Measurements from ENCODE around the gene SLC10A7. TPM values are rescaled to one million over a fixed set of nuclear protein-coding genes. Genes with fewer than 3 reads are reported as not detected.

SLC10A7 gene
- polyA plus RNA-seq, 1 donor (not counting 4 experiments of a cell fraction or from before 2014, with no cell fraction given) = 12.7 TPM

- no peak for TF ChIP-seq EZH2 (IDR thresholded peaks at IDR 0.05; ENCODE audit: low read length)
- TF ChIP-seq, protein P1, sequence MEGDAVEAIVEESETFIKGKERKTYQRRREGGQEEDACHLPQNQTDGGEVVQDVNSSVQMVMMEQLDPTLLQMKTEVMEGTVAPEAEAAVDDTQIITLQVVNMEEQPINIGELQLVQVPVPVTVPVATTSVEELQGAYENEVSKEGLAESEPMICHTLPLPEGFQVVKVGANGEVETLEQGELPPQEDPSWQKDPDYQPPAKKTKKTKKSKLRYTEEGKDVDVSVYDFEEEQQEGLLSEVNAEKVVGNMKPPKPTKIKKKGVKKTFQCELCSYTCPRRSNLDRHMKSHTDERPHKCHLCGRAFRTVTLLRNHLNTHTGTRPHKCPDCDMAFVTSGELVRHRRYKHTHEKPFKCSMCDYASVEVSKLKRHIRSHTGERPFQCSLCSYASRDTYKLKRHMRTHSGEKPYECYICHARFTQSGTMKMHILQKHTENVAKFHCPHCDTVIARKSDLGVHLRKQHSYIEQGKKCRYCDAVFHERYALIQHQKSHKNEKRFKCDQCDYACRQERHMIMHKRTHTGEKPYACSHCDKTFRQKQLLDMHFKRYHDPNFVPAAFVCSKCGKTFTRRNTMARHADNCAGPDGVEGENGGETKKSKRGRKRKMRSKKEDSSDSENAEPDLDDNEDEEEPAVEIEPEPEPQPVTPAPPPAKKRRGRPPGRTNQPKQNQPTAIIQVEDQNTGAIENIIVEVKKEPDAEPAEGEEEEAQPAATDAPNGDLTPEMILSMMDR (optimal IDR thresholded peaks at IDR 0.05 in 1 of 3, IDR thresholded peaks at IDR 0.05 in 1 of 3, conservative IDR thresholded peaks at IDR 0.05 in 1 of 3; ENCODE audit: extremely low read depth in 1 of 3, insufficient read depth in 2 of 3, low read length in 3 of 3) = no peak
- no peak for FAIRE-seq
- dilution Hi-C loops (cut with MboI; ENCODE audit: extremely low pct_ligation_motif_present, low sequenced_read_pairs) = no loop called here
Measured at GRCh38 chr4:146485968-146486367, 35.8 kb downstream of the SLC10A7 start.

GRCh38 chr4:146482788-146483187, 39.0 kb downstream of the SLC10A7 start:
- Histone ChIP-seq H3K27me3 (ENCODE audit: control insufficient read depth, extremely low read depth, insufficient read depth, low read length) (no peaks in the 10 kb centered on the region), H3K9me1 (ENCODE audit: control insufficient read depth, extremely low read depth, insufficient read depth, low read length) (no peaks in the 10 kb centered on the region), H3K4me2 (ENCODE audit: control insufficient read depth, extremely low read depth, insufficient read depth, low read depth, low read length) (no peak overlapping the region), H3K4me3 (ENCODE audit: control insufficient read depth in 2 of 3, extremely low read depth in 1 of 3, insufficient read depth in 2 of 3, low read depth in 1 of 3, low read length in 3 of 3) (no peak overlapping the region), H3K36me3 (ENCODE audit: control insufficient read depth in 2 of 2, extremely low read depth in 1 of 2, insufficient read depth in 2 of 2, low read length in 2 of 2) (peaks cover 0 to 2% of the 10 kb centered on the region in 2 experiments), H3K9me3 (ENCODE audit: control insufficient read depth, low read depth, low read length) (no peaks in the 10 kb centered on the region), H3K79me2 (ENCODE audit: control insufficient read depth, insufficient read depth, low read length) (no peaks in the 10 kb centered on the region), H3K27ac (ENCODE audit: control insufficient read depth, insufficient read depth, low read length) (no peak overlapping the region), H3K4me1 (ENCODE audit: control insufficient read depth, extremely low read depth, insufficient read depth, low read length) (no peaks in the 10 kb centered on the region), H2AFZ (ENCODE audit: control insufficient read depth, low read length) (no peak overlapping the region), H4K20me1 (ENCODE audit: control insufficient read depth, extremely low read depth, insufficient read depth, low read length) (no peaks in the 10 kb centered on the region), H3K9ac (ENCODE audit: control insufficient read depth, extremely low read depth, insufficient read depth, low read length) (no peak overlapping the region)
- no peak for FAIRE-seq
- dilution Hi-C loops (cut with MboI; ENCODE audit: extremely low pct_ligation_motif_present, low sequenced_read_pairs) = no loop called here
- no peak for DNase-seq (ENCODE audit: low read depth, low spot score)
- TF ChIP-seq EZH2 (IDR thresholded peaks at IDR 0.05; ENCODE audit: low read length) = no peak
- TF ChIP-seq, protein P1 (optimal IDR thresholded peaks at IDR 0.05 in 1 of 3, IDR thresholded peaks at IDR 0.05 in 1 of 3, conservative IDR thresholded peaks at IDR 0.05 in 1 of 3; ENCODE audit: extremely low read depth in 1 of 3, insufficient read depth in 2 of 3, low read length in 3 of 3) = no peak

More at GRCh38 chr4:146485968-146486367, 35.8 kb downstream of the SLC10A7 start:
- H3K27ac ChIP-seq (ENCODE audit: control insufficient read depth, insufficient read depth, low read length) = no peak overlapping the region
- no peaks in the 10 kb centered on the region for H3K27me3 ChIP-seq (ENCODE audit: control insufficient read depth, extremely low read depth, insufficient read depth, low read length)
- H3K4me3 ChIP-seq (ENCODE audit: control insufficient read depth in 2 of 3, extremely low read depth in 1 of 3, insufficient read depth in 2 of 3, low read depth in 1 of 3, low read length in 3 of 3) = no peak overlapping the region
- no peak for DNase-seq (ENCODE audit: low read depth, low spot score)
- H3K36me3 ChIP-seq (ENCODE audit: control insufficient read depth in 2 of 2, extremely low read depth in 1 of 2, insufficient read depth in 2 of 2, low read length in 2 of 2) = peaks cover 0 to 2% of the 10 kb centered on the region in 2 experiments
- no peaks in the 10 kb centered on the region for H3K79me2 ChIP-seq (ENCODE audit: control insufficient read depth, insufficient read depth, low read length)
- no peak overlapping the region for H2AFZ ChIP-seq (ENCODE audit: control insufficient read depth, low read length)
- H3K4me1 ChIP-seq (ENCODE audit: control insufficient read depth, extremely low read depth, insufficient read depth, low read length) = no peaks in the 10 kb centered on the region
- no peaks in the 10 kb centered on the region for H4K20me1 ChIP-seq (ENCODE audit: control insufficient read depth, extremely low read depth, insufficient read depth, low read length)
- no peaks in the 10 kb centered on the region for H3K9me3 ChIP-seq (ENCODE audit: control insufficient read depth, low read depth, low read length)
- H3K4me2 ChIP-seq (ENCODE audit: control insufficient read depth, extremely low read depth, insufficient read depth, low read depth, low read length) = no peak overlapping the region
- H3K9ac ChIP-seq (ENCODE audit: control insufficient read depth, extremely low read depth, insufficient read depth, low read length) = no peak overlapping the region
- no peaks in the 10 kb centered on the region for H3K9me1 ChIP-seq (ENCODE audit: control insufficient read depth, extremely low read depth, insufficient read depth, low read length)

Data from keratinocyte (primary cell).